GM19395 (cell line): ENCODE data around the gene ACOX3.

Experiments
- ATAC-seq: cut with Tn5 transposase; IDR thresholded peaks from one replicate; pipeline ENCODE4 v1.9.1; 2021; ENCODE audit warnings: mild to moderate bottlenecking, moderate library complexity; ENCODE audit not compliant: unreplicated experiment

Gene ACOX3

GRCh38 chr4:8468746-8469535 lies 28.4 kb upstream of the ACOX3 start:
- ATAC-seq, result peak; percentile 78

GRCh38 chr4:8467016-8467415 lies 26.5 kb upstream of the ACOX3 start:
- no peak for ATAC-seq

- no peak for ATAC-seq
Measured at GRCh38 chr4:8465615-8466611, 25.4 kb upstream of the ACOX3 start.

- ATAC-seq, result no peak
Measured at GRCh38 chr4:8464381-8464780, 23.9 kb upstream of the ACOX3 start.

GRCh38 chr4:8463811-8464210 lies 23.3 kb upstream of the ACOX3 start:
- no peak for ATAC-seq

GRCh38 chr4:8461616-8462015 lies 21.1 kb upstream of the ACOX3 start:
- ATAC-seq, result no peak

GRCh38 chr4:8461086-8461485 lies 20.6 kb upstream of the ACOX3 start:
- ATAC-seq, result no peak

- no peak for ATAC-seq
Measured at GRCh38 chr4:8459867-8460445, 19.4 kb upstream of the ACOX3 start.

- ATAC-seq, result no peak
Measured at GRCh38 chr4:8457646-8458252, 17.2 kb upstream of the ACOX3 start.

GRCh38 chr4:8453957-8454356 lies 13.4 kb upstream of the ACOX3 start:
- ATAC-seq, result no peak

GRCh38 chr4:8451440-8452182 lies 11.1 kb upstream of the ACOX3 start:
- no peak for ATAC-seq

GRCh38 chr4:8446122-8446521 lies 5.6 kb upstream of the ACOX3 start:
- no peak for ATAC-seq

GRCh38 chr4:8443801-8444200 lies 3.3 kb upstream of the ACOX3 start:
- no peak for ATAC-seq

- ATAC-seq, result no peak
Measured at GRCh38 chr4:8442596-8443358, 2.3 kb upstream of the ACOX3 start.

- no peak for ATAC-seq
Measured at GRCh38 chr4:8441499-8442091, 1.1 kb upstream of the ACOX3 start.

GRCh38 chr4:8439914-8440491 lies 520 bp downstream of the ACOX3 start:
- peak; percentile 27 for ATAC-seq

GRCh38 chr4:8439168-8439567 lies 1.4 kb downstream of the ACOX3 start:
- ATAC-seq, result no peak

GRCh38 chr4:8438743-8439142 lies 1.8 kb downstream of the ACOX3 start:
- ATAC-seq, result no peak

GRCh38 chr4:8437281-8437680 lies 3.2 kb downstream of the ACOX3 start:
- ATAC-seq, result no peak
